ENCODE results near the gene MRPL24. TPM values are rescaled to one million over a fixed set of nuclear protein-coding genes. Genes with fewer than 3 reads are reported as not detected.

The MRPL24 gene
- total RNA-seq, 2 experiments from 2014 or later, result 84.2 to 93.6 TPM

DNA sequence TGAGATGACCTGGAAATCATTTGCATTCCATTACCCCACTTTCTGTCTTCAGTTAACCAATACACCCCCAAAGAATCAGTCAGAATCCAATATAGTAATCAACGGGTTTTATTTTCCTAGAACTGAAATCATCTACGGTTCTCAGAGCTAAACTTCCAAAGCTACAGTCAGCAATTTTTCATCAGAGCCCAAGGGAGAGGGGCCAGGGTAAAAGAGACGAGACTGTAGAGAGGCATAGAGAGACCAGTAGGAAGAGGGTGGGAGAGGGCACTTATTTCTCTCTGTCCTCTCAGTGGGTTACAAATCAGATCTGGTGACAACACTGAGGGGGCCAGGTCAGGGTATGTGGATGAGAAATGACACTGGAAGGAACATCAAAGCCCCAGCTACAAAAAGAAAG lies 1.1 kb upstream of the MRPL24 start:
- ChIA-PET CTCF (interaction anchor here (0.8 to 5.0 kb wide), 5 partner anchors 14 to 258 kb away, joined by 3 to 71 read pairs (median 3); partner anchors contain the start of genes ISG20L2 and METTL25B), POLR2A (interaction anchor here (0.6 to 5.1 kb wide), 7 partner anchors 9 to 142 kb away, joined by 3 to 89 read pairs (median 7); partner anchors contain the start of genes HDGF, ISG20L2, METTL25B and PRCC)
- peak overlapping the region; percentile 98 for H3K4me3 Mint-ChIP-seq
- ATAC-seq, result no peak
- no peaks in the 10 kb centered on the region for H3K9me3 Mint-ChIP-seq
- H3K4me1 Mint-ChIP-seq (ENCODE audit: low read depth), result peaks cover 61% of the 10 kb centered on the region
- TF ChIP-seq CTCF (IDR thresholded peaks at IDR 0.05), result no peak
- DNase-seq, result peak; percentile 40
- H3K27me3 Mint-ChIP-seq, result no peaks in the 10 kb centered on the region
- intact Hi-C loops (cut with micrococcal nuclease), result no loop called here
- H3K36me3 Mint-ChIP-seq (ENCODE audit: low read depth), result peaks cover 74% of the 10 kb centered on the region
- peak overlapping the region; percentile 95 for H3K27ac Mint-ChIP-seq

DNA sequence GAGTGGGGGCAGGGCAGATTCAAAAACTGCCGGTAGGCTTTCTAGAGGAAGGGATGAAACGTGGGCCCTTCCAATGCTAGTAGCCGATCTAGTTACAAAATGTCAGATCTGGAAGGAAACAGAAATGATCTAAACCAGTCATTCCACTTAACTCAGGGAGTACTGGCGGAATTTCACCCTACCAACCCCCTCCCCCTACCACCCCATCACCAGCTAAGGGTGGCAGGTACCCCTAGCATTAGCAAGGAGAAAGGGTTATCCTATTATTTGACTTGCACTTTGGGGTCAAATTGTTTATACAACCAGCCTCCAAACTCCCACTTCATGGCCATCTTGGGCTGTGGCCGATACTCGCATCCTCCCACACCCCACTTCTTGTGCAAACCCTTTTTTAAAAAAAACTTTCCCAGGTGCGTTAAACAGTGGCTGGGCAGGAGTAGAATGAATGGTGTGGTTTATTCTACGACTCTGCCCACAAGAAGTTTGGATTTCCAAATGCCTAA lies 644 bp upstream of the MRPL24 start:
- no peak for ATAC-seq
- Mint-ChIP-seq H3K4me3 (peak overlapping the region; percentile 98), H3K27ac (peak overlapping the region; percentile 95), H3K9me3 (no peaks in the 10 kb centered on the region), H3K27me3 (no peaks in the 10 kb centered on the region), H3K36me3 (ENCODE audit: low read depth) (peaks cover 74% of the 10 kb centered on the region), H3K4me1 (ENCODE audit: low read depth) (peaks cover 56% of the 10 kb centered on the region)
- peak; percentile 45 for DNase-seq
- ChIA-PET POLR2A (interaction anchor here (0.5 to 5.1 kb wide), 9 partner anchors 10 to 240 kb away, joined by 3 to 89 read pairs (median 5); partner anchors contain the start of genes HDGF, ISG20L2, METTL25B and PRCC), CTCF (interaction anchor here (0.8 to 5.0 kb wide), 7 partner anchors 11 to 258 kb away, joined by 3 to 71 read pairs (median 3); partner anchors contain the start of genes ISG20L2, METTL25B and PRCC)
- no peak for TF ChIP-seq CTCF (IDR thresholded peaks at IDR 0.05)
- intact Hi-C loops (cut with micrococcal nuclease), result loop anchor here (1.0 kb wide), 1 partner anchor 26 kb away; the partner anchor contains the start of gene PRCC

- TF ChIP-seq CTCF (IDR thresholded peaks at IDR 0.05), result no peak
- no peaks in the 10 kb centered on the region for H3K9me3 Mint-ChIP-seq
- peak overlapping the region; percentile 95 for H3K27ac Mint-ChIP-seq
- ChIA-PET CTCF (interaction anchor here (1.0 to 5.0 kb wide), 4 partner anchors 12 to 51 kb away, joined by 3 to 71 read pairs (median 5); partner anchors contain the start of genes ISG20L2, METTL25B and PRCC), POLR2A (interaction anchor here (1.3 to 5.1 kb wide), 5 partner anchors 11 to 76 kb away, joined by 5 to 89 read pairs (median 19); partner anchors contain the start of genes HDGF, ISG20L2, METTL25B and PRCC)
- ATAC-seq (peak; percentile 3), DNase-seq (no peak)
- peaks cover 69% of the 10 kb centered on the region for H3K36me3 Mint-ChIP-seq (ENCODE audit: low read depth)
- peaks cover 43% of the 10 kb centered on the region for H3K4me1 Mint-ChIP-seq (ENCODE audit: low read depth)
- intact Hi-C loops (cut with micrococcal nuclease), result loop anchor here (1.0 kb wide), 1 partner anchor 11 kb away; no protein-coding TSS in a partner anchor
- no peaks in the 10 kb centered on the region for H3K27me3 Mint-ChIP-seq
- peak overlapping the region; percentile 98 for H3K4me3 Mint-ChIP-seq
Measured at GRCh38 chr1:156740237-156740740, 599 bp downstream of the MRPL24 start.

GRCh38 chr1:156738916-156739315 lies 2.0 kb downstream of the MRPL24 start:
- no peak for ATAC-seq
- ChIA-PET CTCF (interaction anchor here (1.0 to 1.5 kb wide), 4 partner anchors 13 to 50 kb away, joined by 3 to 9 read pairs (median 4); no protein-coding TSS in a partner anchor), POLR2A (interaction anchor here (5.1 kb wide), 1 partner anchor 10 kb away, joined by 89 read pairs; the partner anchor contains the start of genes ISG20L2 and METTL25B)
- peak overlapping the region; percentile 74 for H3K27ac Mint-ChIP-seq
- H3K27me3 Mint-ChIP-seq, result no peaks in the 10 kb centered on the region
- H3K36me3 Mint-ChIP-seq (ENCODE audit: low read depth), result peaks cover 59% of the 10 kb centered on the region
- H3K4me1 Mint-ChIP-seq (ENCODE audit: low read depth), result peaks cover 37% of the 10 kb centered on the region
- peak overlapping the region; percentile 98 for H3K4me3 Mint-ChIP-seq
- no peaks in the 10 kb centered on the region for H3K9me3 Mint-ChIP-seq
- TF ChIP-seq CTCF (IDR thresholded peaks at IDR 0.05), result no peak
- no peak for DNase-seq
- intact Hi-C loops (cut with micrococcal nuclease), result no loop called here

All from activated CD8-positive, alpha-beta T cell treated with anti-CD3 and anti-CD28 coated beads for 36 hours (primary cell).